Endothelial cell of umbilical vein (primary cell): ENCODE data around the gene IL34. TPM values are rescaled to one million over a fixed set of nuclear protein-coding genes. Genes with fewer than 3 reads are reported as not detected.

ENCODE experiments used
- BruUV-seq: library from RNA; stranded (reverse); fragments of 400-500 nt; replicated peaks from 2 replicates; lab custom pipeline; 2021; lab: Mats Ljungman, UMichigan
- CTCF ChIA-PET: fragments of 300-600, 350-600 bp; sonication (Branson Sonifier 250); formaldehyde crosslinking; loops from one replicate; lab custom pipeline; 2021; ENCODE audit warnings: antibody characterized with exemption, inconsistent platforms; lab: Charles Lee
- POLR2A ChIA-PET: fragments of 300-600, 350-600 bp; sonication (Branson Sonifier 250); formaldehyde crosslinking; loops from one replicate; lab custom pipeline; 2021; ENCODE audit warnings: antibody characterized with exemption, inconsistent platforms; lab: Charles Lee
- DNase-seq: peaks from one replicate; pipeline ENCODE4 v3.0.0-alpha.2; 2011; ENCODE audit warnings: low read depth, low spot score
- FAIRE-seq: peaks from 2 replicates; lab custom pipeline; 2011; peaks lifted over from hg19 to GRCh38; lab: Jason Lieb, UNC
- H2AFZ ChIP-seq: 2 replicates; pipeline ENCODE4 v1.6.0; 2012; ENCODE audit warnings: low read depth, low read length, control low read depth, inconsistent platforms
- H3K27ac ChIP-seq: 2 replicates; pipeline ENCODE4 v1.5.1; 2011; ENCODE audit warnings: low read depth, mild to moderate bottlenecking, control low read depth, low read length, moderate library complexity; ENCODE audit not compliant: insufficient read depth
- H3K27me3 ChIP-seq, 2 experiments: 2 replicates each; pipeline versions ENCODE4 v1.6.0 to v1.6.1; 2011; ENCODE audit warnings: low read length in 2 of 2, mixed read lengths in 1 of 2; ENCODE audit not compliant: control insufficient read depth in 2 of 2, insufficient read depth in 2 of 2
- H3K36me3 ChIP-seq, 2 experiments: 2 replicates in 1 of 2; 3 replicates in 1 of 2; pipeline ENCODE4 v1.5.1; 2011; ENCODE audit warnings: low read length in 2 of 2, mild to moderate bottlenecking in 1 of 2, moderate library complexity in 1 of 2; ENCODE audit not compliant: control insufficient read depth in 2 of 2, insufficient read depth in 2 of 2; ENCODE audit errors: extremely low read depth in 1 of 2
- H3K4me1 ChIP-seq: 3 replicates; pipeline ENCODE4 v1.5.1; 2011; ENCODE audit warnings: mild to moderate bottlenecking, low read length; ENCODE audit not compliant: control insufficient read depth, insufficient read depth; ENCODE audit errors: extremely low read depth
- H3K4me2 ChIP-seq: 2 replicates; pipeline ENCODE4 v1.6.1; 2011; ENCODE audit warnings: low read length, control low read depth, mixed read lengths; ENCODE audit not compliant: insufficient read depth
- H3K4me3 ChIP-seq, 3 experiments: fragments of 200-600 bp in 1 of 3; sonication (generic), shearing (Covaris generic) in 1 of 3; replicated peaks in 1 of 3; 2 replicates each; pipeline ENCODE4 v1.5.1; 2011 to 2016; ENCODE audit warnings: control low read depth in 3 of 3, low read length in 3 of 3, mild to moderate bottlenecking in 2 of 3, inconsistent platforms in 1 of 3, low read depth in 1 of 3, moderate library complexity in 1 of 3; ENCODE audit not compliant: insufficient read depth in 1 of 3
- H3K79me2 ChIP-seq: 2 replicates; pipeline ENCODE4 v1.6.0; 2012; ENCODE audit warnings: low read length, inconsistent platforms; ENCODE audit not compliant: control insufficient read depth, insufficient read depth
- H3K9ac ChIP-seq: replicated peaks from 2 replicates; pipeline ENCODE3; 2011; ENCODE audit warnings: low read length, control low read depth; ENCODE audit not compliant: insufficient read depth; ENCODE audit errors: extremely low read depth
- H3K9me1 ChIP-seq: replicated peaks from 3 replicates; pipeline ENCODE4 v1.6.0; 2011; ENCODE audit warnings: mild to moderate bottlenecking, low read length; ENCODE audit not compliant: control insufficient read depth, insufficient read depth; ENCODE audit errors: extremely low read depth
- H3K9me3 ChIP-seq: replicated peaks from 2 replicates; pipeline ENCODE4 v1.5.1; 2012; ENCODE audit warnings: low read length, inconsistent platforms; ENCODE audit not compliant: control insufficient read depth, insufficient read depth
- H4K20me1 ChIP-seq: replicated peaks from 2 replicates; pipeline ENCODE3; 2011; ENCODE audit warnings: mild to moderate bottlenecking, low read length; ENCODE audit not compliant: control insufficient read depth, insufficient read depth; ENCODE audit errors: extremely low read depth
- CTCF ChIP-seq, 2 donors: IDR thresholded peaks; 1 replicate in 1 of 2; 2 replicates in 1 of 2; pipeline ENCODE4 v1.5.1; 2011; ENCODE audit warnings: low read length in 2 of 2, mild to moderate bottlenecking in 2 of 2, moderate library complexity in 2 of 2, control low read depth in 1 of 2, inconsistent platforms in 1 of 2, low read depth in 1 of 2; ENCODE audit not compliant: insufficient read depth in 1 of 2; ENCODE audit errors: extremely low read depth in 1 of 2
- EZH2 ChIP-seq: IDR thresholded peaks from 2 replicates; pipeline ENCODE4 v1.6.1; 2012; ENCODE audit warnings: borderline replicate concordance, low read depth, mild to moderate bottlenecking, moderate library complexity, low read length, inconsistent platforms; ENCODE audit not compliant: severe bottlenecking
- JUN ChIP-seq: IDR thresholded peaks from 2 replicates; pipeline ENCODE4 v1.6.1; 2011; ENCODE audit warnings: borderline replicate concordance, low read depth; ENCODE audit not compliant: insufficient read length, insufficient read depth
- MYC ChIP-seq: IDR thresholded peaks from one replicate; pipeline ENCODE4 v1.6.1; 2011; ENCODE audit warnings: mild to moderate bottlenecking, low read depth, low read length
- POLR2AphosphoS5 ChIP-seq: IDR thresholded peaks from 2 replicates; pipeline ENCODE4 v1.6.1; 2012; ENCODE audit warnings: low read depth, mild to moderate bottlenecking, control low read depth, low read length, moderate library complexity; ENCODE audit not compliant: insufficient read depth
- dilution Hi-C: fragments of 300-500 bp; cut with MboI; formaldehyde crosslinking; loops from one replicate; pipeline ENCODE4 v1.15.0; 2019; ENCODE audit warnings: low sequenced_read_pairs; ENCODE audit not compliant: extremely low pct_ligation_motif_present
- intact Hi-C: fragments of 100-400 bp; cut with micrococcal nuclease; formaldehyde crosslinking; loops from one replicate; pipeline ENCODE4 v1.10.0; 2022
- polyA plus RNA-seq, 4 experiments: library from polyadenylated mRNA; depleted of rRNA in 3 of 4; stranded (reverse) in 3 of 4; unstranded in 1 of 4; fragments of >200 nt; gene quantifications; 2 replicates each; pipeline versions ENCODE4 v1.2.1 to v1.2.3, GENCODE V29; 2011 to 2012; ENCODE audit warnings: missing spikeins in 1 of 4
- total RNA-seq: library from RNA; stranded (reverse); gene quantifications from 2 replicates; pipeline ENCODE4 v1.2.3, GENCODE V29; 2021

Gene IL34
- total and polyA plus RNA-seq, 2 donors (not counting 3 experiments of a cell fraction or from before 2014, with no cell fraction given) = 0.88 to 0.97 TPM

- Histone ChIP-seq H4K20me1 (no peaks in the 10 kb centered on the region), H3K4me3 (no peak overlapping the region), H3K27me3 (no peaks in the 10 kb centered on the region), H3K9me1 (no peaks in the 10 kb centered on the region), H3K36me3 (no peaks in the 10 kb centered on the region), H2AFZ (no peak overlapping the region), H3K9me3 (no peaks in the 10 kb centered on the region), H3K79me2 (no peaks in the 10 kb centered on the region), H3K27ac (no peak overlapping the region), H3K9ac (no peak overlapping the region), H3K4me2 (no peak overlapping the region), H3K4me1 (peaks cover 19% of the 10 kb centered on the region)
- intact Hi-C loops (no loop called here), dilution Hi-C loops (no loop called here)
- BruUV-seq = no TSS peak
- DNase-seq (no peak), FAIRE-seq (no peak)
- TF ChIP-seq MYC = no peak
- TF ChIP-seq POLR2AphosphoS5 = no peak
- TF ChIP-seq EZH2 = no peak
- TF ChIP-seq JUN = no peak
- POLR2A ChIA-PET = no interaction called here
- CTCF ChIA-PET = no interaction called here
Observed at GRCh38 chr16:70700101-70701020, 54.0 kb downstream of the IL34 start.

DNA sequence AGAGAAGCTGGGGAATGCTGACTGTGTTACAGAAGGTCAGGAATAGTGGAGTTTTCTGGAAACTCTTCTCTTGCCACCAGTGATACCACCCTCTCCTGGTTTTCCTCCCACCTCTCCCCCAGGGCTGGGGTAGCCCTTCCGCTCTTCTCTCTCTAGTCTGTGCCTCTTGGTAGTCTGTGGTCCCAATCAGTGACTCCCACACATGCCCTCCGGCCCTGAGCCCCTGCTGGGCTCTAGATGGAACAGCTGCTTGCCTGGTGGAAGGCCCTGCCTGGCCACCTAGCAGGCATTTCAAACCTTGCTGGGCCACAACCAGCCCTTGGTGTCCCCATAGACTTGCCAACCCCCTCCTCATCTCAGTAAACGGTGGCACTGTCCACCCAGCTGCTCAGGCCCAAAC lies 54.7 kb downstream of the IL34 start:
- ChIA-PET CTCF (no interaction called here), POLR2A (no interaction called here)
- dilution Hi-C loops (no loop called here), intact Hi-C loops (no loop called here)
- TF ChIP-seq CTCF (IDR thresholded peaks at IDR 0.05; ENCODE audit: extremely low read depth in 1 of 2, insufficient read depth in 1 of 2, low read depth in 1 of 2, low read length in 2 of 2) (peak in 1 of 2 donors; percentile 7), POLR2AphosphoS5 (no peak)
- no peak for FAIRE-seq
- Histone ChIP-seq H3K9me1 (no peaks in the 10 kb centered on the region), H4K20me1 (no peaks in the 10 kb centered on the region), H3K36me3 (no peaks in the 10 kb centered on the region), H2AFZ (no peak overlapping the region), H3K9me3 (no peaks in the 10 kb centered on the region), H3K4me2 (no peak overlapping the region), H3K4me1 (peaks cover 12% of the 10 kb centered on the region), H3K9ac (no peak overlapping the region), H3K27me3 (no peaks in the 10 kb centered on the region), H3K4me3 (no peak overlapping the region), H3K79me2 (no peaks in the 10 kb centered on the region), H3K27ac (no peak overlapping the region)
- DNase-seq = no peak
- BruUV-seq = no TSS peak
